ENCODE data around the gene ALDOB. TPM values are rescaled to one million over a fixed set of nuclear protein-coding genes. Genes with fewer than 3 reads are reported as not detected.

ALDOB gene
- total RNA-seq, 1 donor from 2014 or later: not detected

DNA sequence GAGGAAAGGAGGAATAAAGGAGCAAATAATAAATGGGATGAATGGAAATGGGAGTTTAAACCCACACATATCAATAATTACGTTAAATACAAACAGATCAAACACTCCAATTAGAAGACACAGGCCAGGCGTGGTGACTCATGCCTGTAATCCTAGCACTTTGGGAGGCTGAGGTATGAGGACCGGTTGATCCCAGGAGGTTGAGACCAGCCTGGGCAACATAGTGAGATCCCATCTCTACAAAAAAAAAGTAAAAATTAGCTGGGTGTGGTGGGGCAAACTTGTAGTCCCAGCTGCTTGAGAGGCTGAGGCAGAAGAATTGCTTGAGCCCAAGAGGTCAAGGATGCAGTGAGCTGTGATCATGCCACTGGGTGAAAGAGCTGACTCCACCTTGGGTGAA, 54.5 kb downstream of the ALDOB start:
- H3K27ac Mint-ChIP-seq (ENCODE audit: unreplicated experiment): no peak overlapping the region
- H3K36me3 Mint-ChIP-seq (ENCODE audit: unreplicated experiment): peaks cover under 1% of the 10 kb centered on the region
- H3K4me3 Mint-ChIP-seq (ENCODE audit: unreplicated experiment): no peak overlapping the region

DNA sequence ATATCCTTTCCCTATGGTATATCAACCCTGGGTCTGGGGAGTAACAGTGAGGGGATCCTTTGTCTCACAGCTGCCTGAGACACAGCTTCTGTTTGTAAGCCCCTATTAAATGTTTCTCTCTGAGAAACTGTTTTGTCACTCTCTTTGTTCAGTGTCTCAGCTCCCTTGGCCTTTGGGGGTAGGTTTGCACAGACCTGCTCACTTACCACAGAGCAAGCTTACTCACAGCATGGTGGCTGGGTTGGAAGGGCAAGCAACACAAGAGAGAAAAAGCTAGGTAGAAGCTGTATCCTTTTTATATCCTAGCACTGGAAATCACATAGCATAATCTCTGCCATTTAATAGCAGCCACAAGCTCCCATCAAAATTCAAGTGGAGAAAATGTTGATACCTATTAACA, 55.3 kb downstream of the ALDOB start:
- DNase-seq: no peak
- Mint-ChIP-seq H3K36me3 (ENCODE audit: unreplicated experiment) (peaks cover 4% of the 10 kb centered on the region), H3K27me3 (ENCODE audit: unreplicated experiment) (no peaks in the 10 kb centered on the region), H3K9me3 (ENCODE audit: unreplicated experiment) (peaks cover 8% of the 10 kb centered on the region), H3K27ac (ENCODE audit: unreplicated experiment) (no peak overlapping the region), H3K4me3 (ENCODE audit: unreplicated experiment) (no peak overlapping the region), H3K4me1 (ENCODE audit: low read depth, unreplicated experiment) (no peaks in the 10 kb centered on the region)
- TF ChIP-seq, protein P1, sequence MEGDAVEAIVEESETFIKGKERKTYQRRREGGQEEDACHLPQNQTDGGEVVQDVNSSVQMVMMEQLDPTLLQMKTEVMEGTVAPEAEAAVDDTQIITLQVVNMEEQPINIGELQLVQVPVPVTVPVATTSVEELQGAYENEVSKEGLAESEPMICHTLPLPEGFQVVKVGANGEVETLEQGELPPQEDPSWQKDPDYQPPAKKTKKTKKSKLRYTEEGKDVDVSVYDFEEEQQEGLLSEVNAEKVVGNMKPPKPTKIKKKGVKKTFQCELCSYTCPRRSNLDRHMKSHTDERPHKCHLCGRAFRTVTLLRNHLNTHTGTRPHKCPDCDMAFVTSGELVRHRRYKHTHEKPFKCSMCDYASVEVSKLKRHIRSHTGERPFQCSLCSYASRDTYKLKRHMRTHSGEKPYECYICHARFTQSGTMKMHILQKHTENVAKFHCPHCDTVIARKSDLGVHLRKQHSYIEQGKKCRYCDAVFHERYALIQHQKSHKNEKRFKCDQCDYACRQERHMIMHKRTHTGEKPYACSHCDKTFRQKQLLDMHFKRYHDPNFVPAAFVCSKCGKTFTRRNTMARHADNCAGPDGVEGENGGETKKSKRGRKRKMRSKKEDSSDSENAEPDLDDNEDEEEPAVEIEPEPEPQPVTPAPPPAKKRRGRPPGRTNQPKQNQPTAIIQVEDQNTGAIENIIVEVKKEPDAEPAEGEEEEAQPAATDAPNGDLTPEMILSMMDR (IDR thresholded peaks at IDR 0.05; ENCODE audit: partially characterized antibody, unreplicated experiment): no peak

More for the DNA sequence above, 54.5 kb downstream of the ALDOB start:
- no peaks in the 10 kb centered on the region for H3K4me1 Mint-ChIP-seq (ENCODE audit: low read depth, unreplicated experiment)
- TF ChIP-seq, protein P1 (IDR thresholded peaks at IDR 0.05; ENCODE audit: partially characterized antibody, unreplicated experiment): no peak
- H3K27me3 Mint-ChIP-seq (ENCODE audit: unreplicated experiment): no peaks in the 10 kb centered on the region
- peaks cover 8% of the 10 kb centered on the region for H3K9me3 Mint-ChIP-seq (ENCODE audit: unreplicated experiment)
- DNase-seq: no peak

DNA sequence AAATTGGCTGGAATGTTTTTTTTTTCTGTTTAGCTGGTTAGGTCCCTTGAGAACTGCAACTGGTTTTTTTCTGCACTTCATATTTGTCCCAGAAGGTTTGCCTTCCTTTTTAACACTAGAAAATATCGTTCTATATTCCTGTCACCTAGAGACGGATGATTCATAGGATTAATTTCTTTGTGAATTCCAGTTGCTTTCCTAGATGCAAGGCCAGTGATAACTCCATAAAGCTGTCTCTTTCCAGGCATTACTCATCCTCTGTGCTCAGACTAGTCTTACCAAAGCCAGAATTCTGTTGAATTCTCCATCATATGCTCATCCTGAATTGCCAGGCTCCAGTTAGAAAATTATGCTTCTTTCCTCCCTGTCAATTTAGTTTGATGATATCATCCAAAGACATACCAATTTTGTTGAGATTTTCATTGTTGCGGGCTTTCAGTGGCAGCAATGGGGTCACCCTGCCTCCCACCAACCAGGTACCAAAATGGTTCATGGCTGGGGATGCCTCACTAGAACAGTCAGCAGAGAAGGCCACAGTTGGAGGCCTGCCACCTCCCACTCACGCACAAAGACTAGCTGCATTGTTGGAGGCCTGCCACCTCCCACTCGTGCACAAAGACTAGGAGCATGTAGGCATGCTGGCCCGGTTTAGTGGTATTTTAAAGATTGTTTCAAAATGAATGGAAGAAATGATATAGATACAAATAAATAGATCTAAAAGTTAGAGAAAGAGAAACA, 59.3 kb downstream of the ALDOB start:
- DNase-seq: no peak
- peaks cover 4% of the 10 kb centered on the region for H3K36me3 Mint-ChIP-seq (ENCODE audit: unreplicated experiment)
- no peak overlapping the region for H3K27ac Mint-ChIP-seq (ENCODE audit: unreplicated experiment)
- no peaks in the 10 kb centered on the region for H3K27me3 Mint-ChIP-seq (ENCODE audit: unreplicated experiment)
- H3K9me3 Mint-ChIP-seq (ENCODE audit: unreplicated experiment): peaks cover 6% of the 10 kb centered on the region
- TF ChIP-seq, protein P1 (IDR thresholded peaks at IDR 0.05; ENCODE audit: partially characterized antibody, unreplicated experiment): no peak
- H3K4me3 Mint-ChIP-seq (ENCODE audit: unreplicated experiment): no peak overlapping the region
- no peaks in the 10 kb centered on the region for H3K4me1 Mint-ChIP-seq (ENCODE audit: low read depth, unreplicated experiment)

DNA sequence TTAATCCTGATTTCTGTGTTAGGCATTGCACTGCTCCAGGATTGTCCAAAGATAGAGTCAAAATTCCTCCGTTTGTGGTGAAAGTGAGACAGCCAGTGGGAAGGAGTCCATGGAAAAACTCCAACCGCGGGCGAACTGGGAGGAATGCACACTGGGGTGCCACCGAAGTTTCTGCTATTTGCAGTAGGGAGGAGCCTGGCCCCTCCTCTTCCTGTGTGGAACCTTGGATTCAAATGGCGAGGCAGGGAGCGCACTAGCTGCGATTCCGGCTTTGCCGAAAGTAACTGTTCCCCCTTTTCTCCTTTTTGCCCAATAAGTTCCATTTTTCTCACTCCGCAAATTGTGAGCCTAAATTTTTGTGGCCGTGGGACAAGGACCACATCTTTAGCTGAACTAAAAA, 60.0 kb downstream of the ALDOB start:
- H3K9me3 Mint-ChIP-seq (ENCODE audit: unreplicated experiment): peaks cover 6% of the 10 kb centered on the region
- H3K36me3 Mint-ChIP-seq (ENCODE audit: unreplicated experiment): peaks cover 4% of the 10 kb centered on the region
- no peak overlapping the region for H3K27ac Mint-ChIP-seq (ENCODE audit: unreplicated experiment)
- no peak for DNase-seq
- no peaks in the 10 kb centered on the region for H3K4me1 Mint-ChIP-seq (ENCODE audit: low read depth, unreplicated experiment)
- H3K27me3 Mint-ChIP-seq (ENCODE audit: unreplicated experiment): no peaks in the 10 kb centered on the region
- TF ChIP-seq, protein P1 (IDR thresholded peaks at IDR 0.05; ENCODE audit: partially characterized antibody, unreplicated experiment): no peak
- H3K4me3 Mint-ChIP-seq (ENCODE audit: unreplicated experiment): no peak overlapping the region

DNA sequence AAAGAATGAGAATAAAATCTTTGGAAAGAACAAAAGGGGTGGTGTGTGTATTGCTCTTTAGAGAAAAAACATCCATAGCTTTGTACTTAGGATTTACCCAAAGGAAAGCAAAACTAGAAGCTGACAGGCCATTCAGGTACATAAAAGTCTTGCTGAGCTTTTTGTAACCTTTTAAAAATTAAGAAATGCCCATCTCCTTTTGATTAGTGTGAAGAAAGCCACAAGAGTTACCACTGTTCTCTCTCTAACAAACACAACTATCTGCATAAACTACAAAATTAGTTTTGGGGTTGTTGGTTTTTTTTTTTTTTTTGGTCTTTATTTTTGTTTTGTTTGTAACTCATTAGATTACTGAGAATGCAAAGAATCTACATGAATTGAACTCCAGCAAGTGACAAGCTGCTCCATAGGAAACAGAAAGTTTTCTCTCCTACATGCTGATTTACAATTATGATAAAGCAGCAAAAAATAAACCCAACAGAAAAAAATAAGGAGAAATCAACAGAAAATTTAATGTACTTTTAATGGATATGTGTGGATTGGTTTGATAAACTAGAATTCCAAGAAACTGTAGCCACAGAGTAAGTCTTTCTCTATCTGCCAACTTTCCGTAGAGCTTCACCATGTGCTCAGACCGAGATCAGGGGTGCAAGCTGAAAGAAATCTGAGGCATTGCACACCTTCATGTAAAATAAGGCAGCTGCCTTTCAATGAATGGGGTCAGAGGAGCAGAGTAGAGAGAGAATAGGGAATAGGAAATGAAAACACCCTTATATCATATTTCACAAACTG, 63.1 kb downstream of the ALDOB start:
- no peak overlapping the region for H3K27ac Mint-ChIP-seq (ENCODE audit: unreplicated experiment)
- no peaks in the 10 kb centered on the region for H3K4me1 Mint-ChIP-seq (ENCODE audit: low read depth, unreplicated experiment)
- H3K36me3 Mint-ChIP-seq (ENCODE audit: unreplicated experiment): peaks cover 4% of the 10 kb centered on the region
- H3K9me3 Mint-ChIP-seq (ENCODE audit: unreplicated experiment): peaks cover under 1% of the 10 kb centered on the region
- no peaks in the 10 kb centered on the region for H3K27me3 Mint-ChIP-seq (ENCODE audit: unreplicated experiment)
- no peak overlapping the region for H3K4me3 Mint-ChIP-seq (ENCODE audit: unreplicated experiment)
- TF ChIP-seq, protein P1 (IDR thresholded peaks at IDR 0.05; ENCODE audit: partially characterized antibody, unreplicated experiment): no peak
- no peak for DNase-seq
